H9 (cell line): ENCODE results near the gene RAB3B. TPM values are rescaled to one million over a fixed set of nuclear protein-coding genes. Genes with fewer than 3 reads are reported as not detected.

Experiments used
- DNase-seq: peaks from one replicate; pipeline ENCODE4 v3.0.0-alpha.2; 2017
- H2AFZ ChIP-seq: one replicate; pipeline ENCODE4 v1.6.1; 2013; ENCODE audit warnings: mild to moderate bottlenecking, low read length, control low read depth, moderate library complexity
- H2AK5ac ChIP-seq: 2 replicates; pipeline ENCODE4 v1.6.1; 2013; ENCODE audit warnings: low read length, control low read depth, mixed read lengths; ENCODE audit not compliant: insufficient read length
- H2BK120ac ChIP-seq: one replicate; pipeline ENCODE4 v1.6.1; 2013; ENCODE audit warnings: low read depth, mild to moderate bottlenecking, low read length, control low read depth, inconsistent platforms; ENCODE audit not compliant: poor library complexity, severe bottlenecking
- H2BK12ac ChIP-seq: 2 replicates; pipeline ENCODE4 v1.6.1; 2013; ENCODE audit warnings: low read length, control low read depth, mixed read lengths, low read depth; ENCODE audit not compliant: insufficient read length
- H2BK15ac ChIP-seq: 2 replicates; pipeline ENCODE4 v1.6.1; 2013; ENCODE audit warnings: low read depth, low read length, control low read depth
- H2BK20ac ChIP-seq: one replicate; pipeline ENCODE4 v1.6.1; 2013; ENCODE audit warnings: low read depth, mild to moderate bottlenecking, low read length, control low read depth, inconsistent platforms; ENCODE audit not compliant: poor library complexity, severe bottlenecking
- H2BK5ac ChIP-seq: 2 replicates; pipeline ENCODE4 v1.6.1; 2013; ENCODE audit warnings: low read length, control low read depth, mixed read lengths; ENCODE audit not compliant: insufficient read length
- H3K14ac ChIP-seq: 2 replicates; pipeline ENCODE4 v1.6.1; 2013; ENCODE audit warnings: low read length, control low read depth; ENCODE audit not compliant: insufficient read depth
- H3K18ac ChIP-seq: 2 replicates; pipeline ENCODE4 v1.6.1; 2013; ENCODE audit warnings: low read depth, mild to moderate bottlenecking, mixed read lengths, low read length, control low read depth; ENCODE audit not compliant: insufficient read length
- H3K23ac ChIP-seq: 2 replicates; pipeline ENCODE4 v1.6.1; 2013; ENCODE audit warnings: low read length, control low read depth, mixed read lengths, low read depth; ENCODE audit not compliant: insufficient read length
- H3K23me2 ChIP-seq: 2 replicates; pipeline ENCODE4 v1.6.1; 2013; ENCODE audit warnings: low read depth, mild to moderate bottlenecking, mixed read lengths, low read length, control low read depth; ENCODE audit not compliant: insufficient read length, poor library complexity, severe bottlenecking
- H3K27ac ChIP-seq: 2 replicates; pipeline ENCODE4 v1.5.1; 2013; ENCODE audit warnings: low read length, control low read depth, mixed read lengths, low read depth; ENCODE audit not compliant: insufficient read length
- H3K27me3 ChIP-seq: 2 replicates; pipeline ENCODE4 v1.6.1; 2013; ENCODE audit warnings: low read length, control low read depth, inconsistent platforms; ENCODE audit not compliant: insufficient read depth
- H3K4ac ChIP-seq: 2 replicates; pipeline ENCODE4 v1.6.1; 2013; ENCODE audit warnings: low read depth, mild to moderate bottlenecking, control low read depth, inconsistent platforms, low read length, moderate library complexity
- H3K4me1 ChIP-seq: 2 replicates; pipeline ENCODE4 v1.6.1; 2013; ENCODE audit warnings: low read length, control low read depth, inconsistent platforms; ENCODE audit not compliant: insufficient read depth
- H3K4me2 ChIP-seq: 2 replicates; pipeline ENCODE4 v1.6.1; 2013; ENCODE audit warnings: low read length, control low read depth, mixed read lengths; ENCODE audit not compliant: insufficient read length, insufficient read depth
- H3K56ac ChIP-seq: 2 replicates; pipeline ENCODE4 v1.6.1; 2013; ENCODE audit warnings: low read depth, mild to moderate bottlenecking, mixed read lengths, low read length, control low read depth; ENCODE audit not compliant: insufficient read length
- H3K79me1 ChIP-seq: 2 replicates; pipeline ENCODE4 v1.6.1; 2013; ENCODE audit warnings: low read depth, mild to moderate bottlenecking, moderate library complexity, low read length, control low read depth, inconsistent platforms; ENCODE audit not compliant: insufficient read depth, poor library complexity, severe bottlenecking
- H3K79me2 ChIP-seq: 2 replicates; pipeline ENCODE4 v1.6.1; 2013; ENCODE audit warnings: low read length, control low read depth, inconsistent platforms; ENCODE audit not compliant: insufficient read depth
- H3K9ac ChIP-seq: 2 replicates; pipeline ENCODE4 v1.6.1; 2013; ENCODE audit warnings: low read length, control low read depth, mixed read lengths; ENCODE audit not compliant: insufficient read length; ENCODE audit errors: extremely low read depth
- H3K9me3 ChIP-seq: one replicate; pipeline ENCODE4 v1.6.1; 2013; ENCODE audit warnings: low read depth, low read length, inconsistent platforms; ENCODE audit not compliant: control insufficient read depth
- H3T11ph ChIP-seq: one replicate; pipeline ENCODE4 v1.6.1; 2013; ENCODE audit warnings: mild to moderate bottlenecking, low read length, control low read depth, inconsistent platforms
- H4K20me1 ChIP-seq: one replicate; pipeline ENCODE4 v1.6.1; 2013; ENCODE audit not compliant: control insufficient read depth, insufficient read length, insufficient read depth
- H4K5ac ChIP-seq: 2 replicates; pipeline ENCODE4 v1.6.1; 2013; ENCODE audit warnings: low read depth, mild to moderate bottlenecking, mixed read lengths, low read length, control low read depth; ENCODE audit not compliant: insufficient read length
- H4K8ac ChIP-seq: replicated peaks from 2 replicates; pipeline ENCODE4 v1.6.1; 2013; ENCODE audit warnings: low read length, control low read depth, mixed read lengths, low read depth; ENCODE audit not compliant: insufficient read length
- H4K91ac ChIP-seq: 2 replicates; pipeline ENCODE4 v1.6.1; 2013; ENCODE audit warnings: low read depth, mild to moderate bottlenecking, moderate library complexity, mixed read lengths, low read length, control low read depth; ENCODE audit not compliant: insufficient read length
- H3K27ac Mint-ChIP-seq, 3 experiments: 2 replicates in 2 of 3; 3 replicates in 1 of 3; pipeline ENCODE4 v1.8.0; 2020 to 2021; ENCODE audit warnings: mixed read lengths in 3 of 3, mild to moderate bottlenecking in 1 of 3, moderate library complexity in 1 of 3
- H3K27me3 Mint-ChIP-seq: 2 replicates; pipeline ENCODE4 v1.8.0; 2021; ENCODE audit warnings: low read depth, mild to moderate bottlenecking, moderate library complexity, mixed read lengths
- H3K36me3 Mint-ChIP-seq, 3 experiments: 2 replicates in 2 of 3; 3 replicates in 1 of 3; pipeline ENCODE4 v1.8.0; 2020 to 2021; ENCODE audit warnings: low read depth in 3 of 3, mixed read lengths in 3 of 3; ENCODE audit not compliant: insufficient read depth in 1 of 3
- H3K4me1 Mint-ChIP-seq, 2 experiments: 2 replicates each; pipeline ENCODE4 v1.8.0; 2020; ENCODE audit warnings: mixed read lengths in 2 of 2
- H3K4me3 Mint-ChIP-seq, 2 experiments: 2 replicates in 1 of 2; 3 replicates in 1 of 2; pipeline ENCODE4 v1.8.0; 2020 to 2021; ENCODE audit warnings: mild to moderate bottlenecking in 2 of 2, mixed read lengths in 2 of 2, moderate library complexity in 1 of 2
- H3K9me3 Mint-ChIP-seq, 2 experiments: 2 replicates in 1 of 2; 3 replicates in 1 of 2; pipeline ENCODE4 v1.8.0; 2020; ENCODE audit warnings: mild to moderate bottlenecking in 2 of 2, mixed read lengths in 2 of 2, moderate library complexity in 1 of 2
- CTCF ChIP-seq: fragments of 200-600 bp; sonication (generic); conservative IDR thresholded peaks from 3 replicates; pipeline ENCODE4 v1.8.0; 2021; ENCODE audit warnings: antibody characterized with exemption, mild to moderate bottlenecking
- WGBS: extraction: QIAGEN DNeasy Blood & Tissue Kit; methylation state at CpG from one replicate; pipeline ENCODE4 v1.1.7; 2013; ENCODE audit warnings: missing lambda C conversion rate, low lambda C conversion rate, mixed read lengths; ENCODE audit not compliant: insufficient read length; ENCODE audit errors: extremely low coverage; 5-methylcytosine and 5-hydroxymethylcytosine counted together
- total RNA-seq: library from RNA; stranded (reverse); gene quantifications from 2 replicates; pipeline ENCODE4 v1.2.1, GENCODE V29; 2021

The RAB3B gene
- total RNA-seq, 1 experiment from 2014 or later, result 30.6 TPM

GRCh38 chr1:51867479-51868232, 122.8 kb downstream of the RAB3B start:
- Histone ChIP-seq H3T11ph (no peak overlapping the region), H2BK5ac (no peak overlapping the region), H3K23ac (no peak overlapping the region), H2BK120ac (no peak overlapping the region), H3K56ac (no peak overlapping the region), H3K4me2 (no peak overlapping the region), H3K18ac (no peak overlapping the region), H2AK5ac (no peak overlapping the region), H2AFZ (no peak overlapping the region), H4K5ac (no peak overlapping the region), H4K91ac (no peak overlapping the region), H3K4me1 (no peaks in the 10 kb centered on the region), H3K9me3 (no peaks in the 10 kb centered on the region), H3K23me2 (no peaks in the 10 kb centered on the region), H2BK12ac (no peak overlapping the region), H3K27ac (no peak overlapping the region), H3K79me2 (peaks cover 11% of the 10 kb centered on the region; the same call in 1 of the 2 replicates), H2BK15ac (no peak overlapping the region), H3K9ac (no peak overlapping the region), H3K14ac (no peak overlapping the region), H2BK20ac (no peak overlapping the region), H4K8ac (no peak overlapping the region), H3K79me1 (peaks cover 17% of the 10 kb centered on the region), H4K20me1 (no peaks in the 10 kb centered on the region), H3K4ac (no peak overlapping the region), H3K27me3 (no peaks in the 10 kb centered on the region)
- no CpG with 5 or more reads among the region's 4 CpGs for WGBS
- no peak for DNase-seq
- Mint-ChIP-seq H3K4me3 (no peak overlapping the region), H3K27ac (no peak overlapping the region; a peak in 2 of 7 replicates), H3K9me3 (no peaks in the 10 kb centered on the region), H3K4me1 (peaks cover 0 to 3% of the 10 kb centered on the region in 2 experiments; a peak in 2 of 4 replicates), H3K36me3 (peaks cover 0 to 5% (median 3%) of the 10 kb centered on the region in 3 experiments; a peak in 3 of 7 replicates), H3K27me3 (no peaks in the 10 kb centered on the region)
- no peak for TF ChIP-seq CTCF
